IPS DF 19.7 (cell line): ENCODE measurements around the gene MYL10.
"Not testable (repeated sequence)": the region's sequence is repeated elsewhere in the genome, so short reads cannot be mapped to it uniquely, and the experiment has no call there.

Experiments used
- DNase-seq: peaks from one replicate; pipeline ENCODE4 v3.0.0-alpha.2; 2013; ENCODE audit warnings: low read depth, low spot score

Gene MYL10

GRCh38 chr7:101618916-101619315 is 10.2 kb downstream of the MYL10 start:
- DNase-seq: no peak

GRCh38 chr7:101618207-101618839 is 10.8 kb downstream of the MYL10 start:
- DNase-seq: no peak

- no peak for DNase-seq
Observed at GRCh38 chr7:101617451-101618206, 11.5 kb downstream of the MYL10 start.

GRCh38 chr7:101615446-101615845 is 13.7 kb downstream of the MYL10 start:
- DNase-seq: no peak

- no peak for DNase-seq
Observed at GRCh38 chr7:101614939-101615302, 14.2 kb downstream of the MYL10 start.

- no peak for DNase-seq
Observed at GRCh38 chr7:101614098-101614938, 14.8 kb downstream of the MYL10 start.

- DNase-seq: no peak
Observed at GRCh38 chr7:101612885-101613515, 16.1 kb downstream of the MYL10 start.

GRCh38 chr7:101608772-101609713 is 20.1 kb downstream of the MYL10 start:
- no peak for DNase-seq

GRCh38 chr7:101606498-101606923 is 22.6 kb downstream of the MYL10 start:
- DNase-seq: no peak

- no peak for DNase-seq
Observed at GRCh38 chr7:101605611-101606497, 23.2 kb downstream of the MYL10 start.

GRCh38 chr7:101604934-101605332 is 24.2 kb downstream of the MYL10 start:
- DNase-seq: not testable (repeated sequence)

- no peak for DNase-seq
Observed at GRCh38 chr7:101604331-101604933, 24.7 kb downstream of the MYL10 start.

GRCh38 chr7:101602484-101603241 is 26.4 kb downstream of the MYL10 start:
- no peak for DNase-seq

GRCh38 chr7:101602082-101602481 is 27.0 kb downstream of the MYL10 start:
- DNase-seq: no peak

- no peak for DNase-seq
Observed at GRCh38 chr7:101599787-101600186, 29.3 kb downstream of the MYL10 start.

- no peak for DNase-seq
Observed at GRCh38 chr7:101598986-101599771, 29.9 kb downstream of the MYL10 start.

GRCh38 chr7:101598422-101598985 is 30.6 kb downstream of the MYL10 start:
- DNase-seq: no peak
